ENCODE data around the gene SEMA4D. TPM values are rescaled to one million over a fixed set of nuclear protein-coding genes. Genes with fewer than 3 reads are reported as not detected.

SEMA4D gene
- total and polyA plus RNA-seq, 9 of the 15 experiments (the other 6 are each of a cell fraction or from before 2014, with no cell fraction given), result 0.38 to 5.1 (median 1.8) TPM

GRCh38 chr9:89543621-89544278 lies 45.8 kb upstream of the SEMA4D start:
- no peak for FAIRE-seq
- POLR2A ChIA-PET, result no interaction called here
- in situ Hi-C loops (cut with MboI), result no loop called here

More at GRCh38 chr9:89543621-89544278, 45.8 kb upstream of the SEMA4D start:
- Histone ChIP-seq H4K20me1 (replicated peaks; ENCODE audit: control insufficient read depth, insufficient read depth, low read length) (no peaks in the 10 kb centered on the region), H3K9me3 (replicated peaks; ENCODE audit: control insufficient read depth, insufficient read depth, low read depth, low read length) (no peaks in the 10 kb centered on the region), H3K27me3 (ENCODE audit: control insufficient read depth in 2 of 2, insufficient read depth in 2 of 2, low read length in 2 of 2) (peaks cover 0 to 13% of the 10 kb centered on the region in 2 experiments; a peak in 1 of 5 replicates), H3K36me3 (ENCODE audit: control insufficient read depth, insufficient read depth, low read length) (no peaks in the 10 kb centered on the region), H3K9ac (ENCODE audit: insufficient read depth in 1 of 2, low read depth in 2 of 2, low read length in 2 of 2) (no peak overlapping the region), H3K4me3 (no peak overlapping the region), H3K27ac (ENCODE audit: extremely low read depth, low read depth, low read length) (no peak overlapping the region), H3K79me2 (ENCODE audit: control insufficient read depth, insufficient read depth, low read length) (no peaks in the 10 kb centered on the region), H2AFZ (ENCODE audit: low read depth, low read length) (no peak overlapping the region), H3K4me2 (ENCODE audit: insufficient read depth, low read length) (no peak overlapping the region), H3K4me1 (replicated peaks in 1 of 2; ENCODE audit: control insufficient read depth in 2 of 2, insufficient read depth in 2 of 2, low read length in 2 of 2) (no peaks in the 10 kb centered on the region), H3K9me1 (ENCODE audit: control insufficient read depth, insufficient read depth, low read length) (no peaks in the 10 kb centered on the region)
- 0% methylated on average over 13 of the region's 14 CpGs for WGBS (ENCODE audit: insufficient coverage, low coverage, missing lambda C conversion rate)
- CTCF ChIA-PET (ENCODE audit: low intra/inter-chr PET ratio), result no interaction called here
- BruUV-seq (replicated peaks), result no TSS peak
- TF ChIP-seq MLX (CRISPR knock-in tag; conservative IDR thresholded peaks at IDR 0.05) (no peak), SRSF3 (IDR thresholded peaks at IDR 0.05; ENCODE audit: insufficient read depth, low read length) (no peak), CEBPB (tag; IDR thresholded peaks at IDR 0.05) (no peak), MED1 (CRISPR knock-in tag; IDR thresholded peaks at IDR 0.05; ENCODE audit: borderline replicate concordance) (no peak), ZNF146 (CRISPR knock-in tag; IDR thresholded peaks at IDR 0.05; ENCODE audit: unreplicated experiment) (no peak), ZNF561 (CRISPR knock-in tag; conservative IDR thresholded peaks at IDR 0.05) (no peak), TSHZ1 (CRISPR knock-in tag; IDR thresholded peaks at IDR 0.05) (no peak), ATF3 (IDR thresholded peaks at IDR 0.05) (no peak), ATF3 (CRISPR knock-in tag; conservative IDR thresholded peaks at IDR 0.05) (no peak), ERF (CRISPR knock-in tag; IDR thresholded peaks at IDR 0.05) (no peak), MLLT1 (IDR thresholded peaks at IDR 0.05) (no peak), LCOR (CRISPR knock-in tag; IDR thresholded peaks at IDR 0.05) (no peak)
- DNase-seq (ENCODE audit: extremely low read depth in 1 of 4, low spot score in 3 of 4) (no peak), ATAC-seq (no peak)
- intact Hi-C loops (cut with micrococcal nuclease), result no loop called here

All from K562 (cell line).